ENCODE measurements around the gene WDR88.

The WDR88 gene

GRCh38 chr19:33110137-33110910, 21.6 kb upstream of the WDR88 start:
- no peak for TF ChIP-seq CTCF (conservative IDR thresholded peaks at IDR 0.05; ENCODE audit: low read length)
- DNase-seq (ENCODE audit: low read depth), result no peak
- H3K4me3 ChIP-seq (ENCODE audit: low read length), result no peak overlapping the region

DNA sequence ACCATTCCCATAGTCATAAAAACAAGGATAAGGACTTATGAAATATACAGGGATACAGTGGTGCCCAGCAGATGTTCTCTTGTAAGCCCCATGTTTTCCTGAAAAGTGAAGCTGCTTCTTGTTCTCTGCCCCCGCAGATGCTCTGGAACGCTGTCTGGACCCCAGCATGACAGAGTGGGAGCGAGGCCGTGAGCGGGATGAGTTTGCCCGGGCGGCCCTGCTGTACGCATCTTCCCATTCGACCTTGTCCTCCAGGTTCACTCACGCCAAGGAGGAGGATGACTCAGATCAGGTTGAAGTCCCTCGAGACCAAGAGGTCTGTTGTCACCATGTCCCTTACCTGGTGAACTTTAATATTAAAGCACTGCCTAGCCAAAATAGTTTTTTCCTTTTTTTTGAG, 20.3 kb upstream of the WDR88 start:
- TF ChIP-seq CTCF (conservative IDR thresholded peaks at IDR 0.05; ENCODE audit: low read length), result no peak
- no peak for DNase-seq (ENCODE audit: low read depth)
- H3K4me3 ChIP-seq (ENCODE audit: low read length), result no peak overlapping the region

DNA sequence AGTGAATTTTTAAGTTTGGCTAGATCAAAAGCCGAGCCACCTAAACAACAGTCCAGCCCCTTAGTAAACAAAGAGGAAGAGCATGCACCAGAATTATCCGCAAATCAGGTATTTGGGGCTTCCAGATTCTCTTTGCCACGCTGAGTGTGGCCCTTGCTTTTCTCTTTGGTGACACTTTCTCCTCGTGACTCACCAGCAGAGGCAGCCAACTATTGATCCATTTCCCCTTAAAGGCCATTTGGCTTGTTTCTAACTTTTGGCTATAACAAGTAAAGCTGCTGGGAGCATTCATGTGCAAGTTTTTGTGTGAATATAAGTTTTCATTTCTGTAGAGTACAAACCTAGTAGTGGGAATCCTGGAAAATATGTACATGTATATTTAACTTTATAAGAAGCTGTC, 17.6 kb upstream of the WDR88 start:
- H3K4me3 ChIP-seq (ENCODE audit: low read length), result no peak overlapping the region
- no peak for DNase-seq (ENCODE audit: low read depth)
- TF ChIP-seq CTCF (conservative IDR thresholded peaks at IDR 0.05; ENCODE audit: low read length), result no peak

DNA sequence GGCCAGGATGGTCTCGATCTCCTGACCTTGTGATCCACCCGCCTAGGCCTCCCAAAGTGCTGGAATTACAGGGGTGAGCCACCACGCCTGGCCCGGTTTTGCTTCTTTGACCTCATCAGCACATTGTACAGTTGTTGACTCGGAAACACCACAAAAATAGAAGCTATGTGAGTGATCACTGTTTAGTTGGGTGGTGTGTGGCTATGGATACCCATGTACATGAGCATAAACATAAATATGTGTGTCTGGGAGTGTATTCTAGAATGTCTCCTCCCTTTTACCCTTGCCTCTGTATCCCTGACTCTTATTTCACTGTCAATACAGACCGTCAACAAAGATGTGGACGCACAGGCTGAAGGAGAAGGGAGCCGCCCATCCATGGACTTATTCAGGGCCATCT, 14.4 kb upstream of the WDR88 start:
- H3K4me3 ChIP-seq (ENCODE audit: low read length), result no peak overlapping the region
- no peak for DNase-seq (ENCODE audit: low read depth)
- TF ChIP-seq CTCF (conservative IDR thresholded peaks at IDR 0.05; ENCODE audit: low read length), result no peak

GRCh38 chr19:33118643-33119042, 13.3 kb upstream of the WDR88 start:
- H3K4me3 ChIP-seq (ENCODE audit: low read length), result no peak overlapping the region
- TF ChIP-seq CTCF (conservative IDR thresholded peaks at IDR 0.05; ENCODE audit: low read length), result no peak
- no peak for DNase-seq (ENCODE audit: low read depth)

- TF ChIP-seq CTCF (conservative IDR thresholded peaks at IDR 0.05; ENCODE audit: low read length), result no peak
- no peak for DNase-seq (ENCODE audit: low read depth)
- no peak overlapping the region for H3K4me3 ChIP-seq (ENCODE audit: low read length)
These were observed 7.5 kb upstream of the WDR88 start for GRCh38 chr19:33124207-33125098.

Measured in AG10803 (cell line).